ENCODE results near the gene NLRX1.
"Not testable (repeated sequence)": the region's sequence is repeated elsewhere in the genome, so short reads cannot be mapped to it uniquely, and the experiment has no call there.

The NLRX1 gene

DNA sequence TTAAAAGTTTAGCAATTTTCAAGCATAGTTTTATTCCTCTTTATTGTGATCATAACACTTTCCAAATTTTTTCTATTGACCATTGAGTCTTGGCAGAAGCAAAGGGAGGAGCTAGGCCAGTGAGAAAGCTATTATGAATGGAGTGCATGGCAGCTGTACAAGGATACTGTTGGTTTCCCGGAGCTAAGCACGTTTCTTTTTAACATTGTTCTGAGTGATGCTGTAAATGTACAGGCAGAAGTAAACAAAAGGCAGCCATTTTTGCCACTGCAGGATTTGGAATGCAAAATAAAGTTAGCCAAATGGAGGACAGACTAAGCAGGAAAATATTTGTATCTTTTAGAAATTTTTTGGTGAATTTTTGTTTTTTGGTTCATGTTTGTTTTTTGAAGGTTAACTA lies 53.8 kb downstream of the NLRX1 start:
- no peak for DNase-seq

DNA sequence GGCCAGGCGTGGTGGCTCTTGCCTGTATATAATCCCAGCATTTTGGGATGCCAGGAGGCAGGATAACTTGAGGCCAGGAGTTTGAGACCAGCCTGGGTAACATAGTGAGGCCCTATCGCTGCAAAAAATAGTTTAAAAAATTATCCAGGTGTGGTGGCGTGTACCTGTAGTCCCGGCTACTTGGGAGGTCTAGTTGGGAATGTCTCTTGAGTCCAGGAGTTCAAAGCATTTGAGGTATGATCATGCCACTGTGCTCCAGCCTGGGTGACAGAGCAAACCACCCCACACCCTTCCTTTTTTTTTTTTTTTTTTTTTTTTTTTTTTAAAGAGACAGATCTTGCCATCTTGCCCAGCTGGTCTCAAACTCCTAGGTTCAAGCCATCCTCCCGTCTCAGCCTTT lies 54.4 kb downstream of the NLRX1 start:
- no peak for DNase-seq

GRCh38 chr11:119223856-119224255 lies 55.3 kb downstream of the NLRX1 start:
- no peak for DNase-seq

DNA sequence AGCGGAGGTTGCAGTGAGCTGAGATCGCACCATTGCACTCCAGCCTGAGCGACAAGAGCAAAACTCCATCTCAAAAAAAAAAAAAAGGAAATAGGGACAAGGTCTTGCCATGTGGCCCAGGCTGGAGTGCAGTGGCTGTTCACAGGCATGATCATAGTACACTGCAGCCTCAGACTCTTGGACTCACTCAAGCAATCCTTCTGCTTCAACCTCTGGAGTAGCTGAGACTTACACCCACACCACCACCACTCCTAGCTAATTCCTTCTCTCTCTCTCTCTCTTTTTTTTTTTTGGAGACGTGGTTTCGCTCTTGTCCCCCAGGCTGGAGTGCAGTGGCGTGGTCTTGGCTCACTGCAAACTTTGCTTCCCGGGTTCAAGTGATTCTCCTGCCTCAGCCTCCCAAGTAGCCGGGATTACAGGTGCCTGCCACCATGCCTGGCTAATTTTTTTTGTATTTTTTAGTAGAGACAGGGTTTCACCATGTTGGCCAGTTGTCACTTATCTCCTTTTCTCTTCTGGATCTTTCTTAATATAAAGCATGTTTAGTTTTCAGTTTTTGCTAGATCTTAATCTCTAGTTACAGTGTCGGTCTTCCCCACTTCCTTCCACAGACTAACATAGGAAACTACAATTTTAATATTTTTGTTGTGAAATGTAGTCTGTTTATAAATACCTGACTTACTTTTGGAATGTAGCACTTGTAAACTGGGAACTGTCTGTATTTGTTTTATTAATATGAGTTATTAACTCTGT lies 60.2 kb downstream of the NLRX1 start:
- DNase-seq: not testable (repeated sequence)

DNA sequence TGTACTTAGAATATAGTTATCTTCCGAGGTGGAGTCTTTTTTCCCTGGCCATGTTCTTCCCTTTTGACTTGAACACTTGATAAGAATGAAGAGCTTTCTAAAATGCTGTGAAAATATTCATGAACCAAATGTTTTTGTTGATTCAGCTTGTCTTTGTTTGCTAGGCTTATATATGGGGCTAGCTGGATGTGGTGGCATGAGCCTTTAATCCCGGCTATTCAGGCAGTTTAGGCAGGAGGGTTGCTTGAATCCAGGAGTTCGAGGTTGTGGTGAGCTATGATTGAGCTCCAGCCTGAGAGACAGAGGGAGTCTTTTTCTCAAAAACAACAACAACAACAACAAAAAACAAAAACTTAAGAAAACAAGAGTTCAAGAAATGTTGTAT lies 60.8 kb downstream of the NLRX1 start:
- DNase-seq: no peak

GRCh38 chr11:119229741-119230140 lies 61.2 kb downstream of the NLRX1 start:
- no peak for DNase-seq
